ENCODE data around the gene GKN1. TPM values are rescaled to one million over a fixed set of nuclear protein-coding genes. Genes with fewer than 3 reads are reported as not detected.

Gene GKN1
- total RNA-seq, 4 donors from 2014 or later, result not detected

GRCh38 chr2:68931799-68932198 is 42.6 kb upstream of the GKN1 start:
- no peak for TF ChIP-seq POLR2A (IDR thresholded peaks at IDR 0.05; ENCODE audit: low read depth)
- no peak for TF ChIP-seq CTCF (IDR thresholded peaks at IDR 0.05)
- no peak for TF ChIP-seq POLR2AphosphoS5 (IDR thresholded peaks at IDR 0.05)
- TF ChIP-seq EP300 (IDR thresholded peaks at IDR 0.05), result no peak
- H3K27ac ChIP-seq (replicated peaks in 1 of 4), result no peak overlapping the region
- DNase-seq (ENCODE audit: extremely low spot score), result peak; percentile 29
- H3K36me3 ChIP-seq, result no peaks in the 10 kb centered on the region
- no peaks in the 10 kb centered on the region for H3K9me3 ChIP-seq
- H3K4me3 ChIP-seq, result no peak overlapping the region
- 56% methylated on average over 3 of the region's 4 CpGs for whole genome bisulfite sequencing
- peaks cover 0 to 5% (median 0%) of the 10 kb centered on the region in 4 donors for H3K4me1 ChIP-seq
- intact Hi-C loops (cut with DNase I), result no loop called here
- H3K27me3 ChIP-seq, result no peaks in the 10 kb centered on the region

GRCh38 chr2:68932402-68932801 is 42.0 kb upstream of the GKN1 start:
- Histone ChIP-seq H3K27ac (replicated peaks in 1 of 4) (no peak overlapping the region), H3K4me1 (peaks cover 0 to 5% (median 0%) of the 10 kb centered on the region in 4 donors), H3K9me3 (no peaks in the 10 kb centered on the region), H3K27me3 (no peaks in the 10 kb centered on the region), H3K4me3 (no peak overlapping the region), H3K36me3 (no peaks in the 10 kb centered on the region)
- 69% methylated on average over 4 of the region's 4 CpGs for WGBS
- TF ChIP-seq POLR2A (IDR thresholded peaks at IDR 0.05; ENCODE audit: low read depth) (no peak), POLR2AphosphoS5 (IDR thresholded peaks at IDR 0.05) (no peak), EP300 (IDR thresholded peaks at IDR 0.05) (no peak), CTCF (IDR thresholded peaks at IDR 0.05) (no peak)
- DNase-seq (ENCODE audit: extremely low spot score), result peak; percentile 86
- intact Hi-C loops (cut with DNase I), result no loop called here

- Histone ChIP-seq H3K27ac (replicated peaks in 1 of 4) (no peak overlapping the region), H3K27me3 (no peaks in the 10 kb centered on the region), H3K4me1 (peaks cover 0 to 5% (median 0%) of the 10 kb centered on the region in 4 donors), H3K9me3 (no peaks in the 10 kb centered on the region), H3K36me3 (no peaks in the 10 kb centered on the region), H3K4me3 (no peak overlapping the region)
- intact Hi-C loops (cut with DNase I), result no loop called here
- peak; percentile 47 for DNase-seq (ENCODE audit: extremely low spot score)
- WGBS, result 91% methylated on average over 3 of the region's 3 CpGs
- no peak for TF ChIP-seq POLR2AphosphoS5 (IDR thresholded peaks at IDR 0.05)
- TF ChIP-seq CTCF (IDR thresholded peaks at IDR 0.05), result no peak
- no peak for TF ChIP-seq EP300 (IDR thresholded peaks at IDR 0.05)
Observed at GRCh38 chr2:68934021-68934420, 40.4 kb upstream of the GKN1 start.

GRCh38 chr2:68935471-68935870 is 39.0 kb upstream of the GKN1 start:
- Histone ChIP-seq H3K9me3 (no peaks in the 10 kb centered on the region), H3K4me3 (no peak overlapping the region), H3K27me3 (no peaks in the 10 kb centered on the region), H3K27ac (replicated peaks in 1 of 4) (no peak overlapping the region), H3K4me1 (peaks cover 0 to 5% (median 0%) of the 10 kb centered on the region in 4 donors), H3K36me3 (no peaks in the 10 kb centered on the region)
- WGBS, result 100% methylated on average over 5 of the region's 5 CpGs
- intact Hi-C loops (cut with DNase I), result no loop called here
- DNase-seq (ENCODE audit: extremely low spot score), result peak; percentile 80
- TF ChIP-seq POLR2A (IDR thresholded peaks at IDR 0.05; ENCODE audit: low read depth), result no peak
- no peak for TF ChIP-seq CTCF (IDR thresholded peaks at IDR 0.05)
- TF ChIP-seq POLR2AphosphoS5 (IDR thresholded peaks at IDR 0.05), result no peak
- no peak for TF ChIP-seq EP300 (IDR thresholded peaks at IDR 0.05)

GRCh38 chr2:68936427-68936826 is 38.0 kb upstream of the GKN1 start:
- H3K4me3 ChIP-seq, result no peak overlapping the region
- intact Hi-C loops (cut with DNase I), result no loop called here
- no peaks in the 10 kb centered on the region for H3K27me3 ChIP-seq

More at GRCh38 chr2:68936427-68936826, 38.0 kb upstream of the GKN1 start:
- DNase-seq (ENCODE audit: extremely low spot score), result peak; percentile 77
- peaks cover 0 to 5% (median 0%) of the 10 kb centered on the region in 4 donors for H3K4me1 ChIP-seq
- H3K9me3 ChIP-seq, result no peaks in the 10 kb centered on the region
- no peaks in the 10 kb centered on the region for H3K36me3 ChIP-seq
- no peak for TF ChIP-seq POLR2AphosphoS5 (IDR thresholded peaks at IDR 0.05)
- no peak for TF ChIP-seq POLR2A (IDR thresholded peaks at IDR 0.05; ENCODE audit: low read depth)
- TF ChIP-seq EP300 (IDR thresholded peaks at IDR 0.05), result no peak
- no peak for TF ChIP-seq CTCF (IDR thresholded peaks at IDR 0.05)
- WGBS, result 65% methylated on average over 2 of the region's 2 CpGs
- H3K27ac ChIP-seq (replicated peaks in 1 of 4), result no peak overlapping the region

Measured in esophagus muscularis mucosa (tissue), 4 donors.